Stomach smooth muscle (tissue), 2 donors: ENCODE results near the gene SPATA13.

Experiments used
- H3K27ac ChIP-seq: one replicate; pipeline ENCODE4 v1.7.0; 2013; ENCODE audit warnings: mild to moderate bottlenecking, low read length, inconsistent platforms
- H3K27me3 ChIP-seq, 2 donors: one replicate each; pipeline ENCODE4 v1.7.0; 2013; ENCODE audit warnings: low read length in 2 of 2; ENCODE audit not compliant: insufficient read depth in 2 of 2, control insufficient read depth in 1 of 2
- H3K36me3 ChIP-seq, 2 donors: one replicate each; pipeline ENCODE4 v1.7.0; 2013; ENCODE audit warnings: low read length in 2 of 2; ENCODE audit not compliant: control insufficient read depth in 2 of 2, insufficient read depth in 2 of 2
- H3K4me1 ChIP-seq: one replicate; pipeline ENCODE4 v1.7.0; 2013; ENCODE audit warnings: low read length; ENCODE audit not compliant: control insufficient read depth, insufficient read depth
- H3K4me3 ChIP-seq, 2 donors: one replicate each; pipeline ENCODE4 v1.7.0; 2013; ENCODE audit warnings: low read length in 2 of 2
- H3K9ac ChIP-seq, 2 donors: one replicate each; pipeline ENCODE4 v1.7.0; 2013; ENCODE audit warnings: low read length in 2 of 2, mild to moderate bottlenecking in 1 of 2
- H3K9me3 ChIP-seq, 2 donors: one replicate each; pipeline ENCODE4 v1.7.0; 2013; ENCODE audit warnings: low read length in 2 of 2; ENCODE audit not compliant: control insufficient read depth in 2 of 2
- donor health status: healthy.
- donor health status: Pancreatic carcinoma.

The SPATA13 gene

DNA sequence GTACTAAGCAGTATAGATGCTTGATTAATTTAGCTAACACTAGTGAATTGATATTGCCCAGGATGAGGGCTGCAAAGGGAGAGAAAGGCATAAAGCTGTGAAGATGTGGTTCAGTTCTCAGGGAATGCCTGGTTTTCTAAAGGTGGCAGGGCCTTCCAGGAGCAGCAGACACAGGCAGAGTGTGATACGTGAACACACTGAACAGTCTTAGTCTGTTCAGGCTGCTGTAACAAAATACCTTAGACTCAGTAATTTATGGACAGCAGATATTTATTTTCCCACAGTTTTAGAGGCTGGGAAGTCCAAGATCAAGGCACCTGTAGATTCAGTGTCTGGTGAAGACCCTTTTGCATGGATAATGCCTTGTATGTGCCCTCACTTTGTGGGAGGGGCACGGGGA lies 8.7 kb upstream of the SPATA13 start:
- H3K27me3 ChIP-seq = no peaks in the 10 kb centered on the region
- no peaks in the 10 kb centered on the region for H3K4me1 ChIP-seq
- no peak overlapping the region for H3K4me3 ChIP-seq
- no peak overlapping the region for H3K9ac ChIP-seq
- no peaks in the 10 kb centered on the region for H3K9me3 ChIP-seq
- no peaks in the 10 kb centered on the region for H3K36me3 ChIP-seq
- no peak overlapping the region for H3K27ac ChIP-seq

DNA sequence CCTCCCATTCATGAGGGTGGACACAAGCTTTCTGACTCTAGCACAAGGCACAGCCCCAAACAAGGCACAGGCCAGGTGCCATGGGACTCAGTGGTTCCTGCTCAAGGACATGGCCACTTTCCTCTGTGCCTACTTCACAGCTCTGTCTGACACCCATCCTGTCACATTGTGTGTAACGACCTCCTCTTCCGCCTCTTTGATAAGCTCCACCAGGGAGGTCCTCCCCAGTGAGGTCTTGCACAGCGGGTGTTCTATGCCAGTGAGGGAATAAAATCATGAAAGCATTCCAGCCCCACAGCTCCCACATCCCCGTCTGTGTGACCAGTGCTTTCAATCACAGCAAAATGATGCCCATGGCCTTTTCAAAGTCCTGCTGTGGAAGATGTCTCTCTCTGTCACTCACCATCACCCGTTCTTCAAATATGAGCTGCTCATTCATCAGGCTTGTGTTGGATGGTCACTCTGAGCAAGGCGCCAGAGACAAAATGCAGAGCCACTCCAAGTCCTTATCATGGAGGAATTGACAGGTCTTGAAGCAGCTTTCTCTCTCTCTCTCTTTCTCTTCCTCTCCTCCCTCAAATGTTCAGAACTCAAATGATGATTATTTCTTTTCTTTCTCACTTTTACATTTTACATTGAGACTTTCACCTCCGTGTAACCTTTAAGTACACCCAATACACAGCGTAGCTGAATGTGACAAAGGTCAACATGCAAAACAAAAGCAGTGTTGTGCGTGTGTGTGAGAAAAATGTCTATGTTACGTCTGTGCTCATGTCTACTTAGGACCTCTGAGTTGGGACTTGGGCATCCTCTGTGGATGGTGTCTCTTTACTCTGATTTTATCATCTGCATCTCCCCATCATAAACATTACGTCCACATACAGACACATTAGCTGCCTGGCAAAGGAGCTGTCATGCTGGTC lies 8.0 kb upstream of the SPATA13 start:
- H3K4me1 ChIP-seq = no peaks in the 10 kb centered on the region
- H3K9me3 ChIP-seq = no peaks in the 10 kb centered on the region
- H3K9ac ChIP-seq = no peak overlapping the region
- no peaks in the 10 kb centered on the region for H3K27me3 ChIP-seq
- no peak overlapping the region for H3K4me3 ChIP-seq
- no peaks in the 10 kb centered on the region for H3K36me3 ChIP-seq
- no peak overlapping the region for H3K27ac ChIP-seq

DNA sequence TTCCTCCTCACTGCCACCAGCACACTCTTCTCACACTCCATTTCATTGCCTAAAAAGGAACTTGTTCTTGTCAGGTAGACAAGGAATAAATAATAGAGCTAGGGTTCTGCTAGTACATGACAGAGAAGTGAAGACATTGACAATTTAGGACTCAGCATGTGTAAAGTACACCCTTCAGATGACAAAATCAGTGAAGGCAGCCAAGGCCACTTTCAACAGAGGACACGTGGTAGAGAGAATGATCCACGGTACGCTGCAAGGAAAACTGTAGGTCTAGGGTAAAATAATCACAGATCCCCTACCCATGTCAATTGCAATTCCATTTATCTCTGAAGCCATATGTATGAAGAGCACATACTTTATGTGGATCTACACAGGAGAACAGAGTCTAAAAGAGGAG lies 7.2 kb upstream of the SPATA13 start:
- Histone ChIP-seq H3K9ac (no peak overlapping the region), H3K9me3 (no peaks in the 10 kb centered on the region), H3K4me1 (no peaks in the 10 kb centered on the region), H3K27ac (no peak overlapping the region), H3K36me3 (no peaks in the 10 kb centered on the region), H3K4me3 (no peak overlapping the region), H3K27me3 (no peaks in the 10 kb centered on the region)

DNA sequence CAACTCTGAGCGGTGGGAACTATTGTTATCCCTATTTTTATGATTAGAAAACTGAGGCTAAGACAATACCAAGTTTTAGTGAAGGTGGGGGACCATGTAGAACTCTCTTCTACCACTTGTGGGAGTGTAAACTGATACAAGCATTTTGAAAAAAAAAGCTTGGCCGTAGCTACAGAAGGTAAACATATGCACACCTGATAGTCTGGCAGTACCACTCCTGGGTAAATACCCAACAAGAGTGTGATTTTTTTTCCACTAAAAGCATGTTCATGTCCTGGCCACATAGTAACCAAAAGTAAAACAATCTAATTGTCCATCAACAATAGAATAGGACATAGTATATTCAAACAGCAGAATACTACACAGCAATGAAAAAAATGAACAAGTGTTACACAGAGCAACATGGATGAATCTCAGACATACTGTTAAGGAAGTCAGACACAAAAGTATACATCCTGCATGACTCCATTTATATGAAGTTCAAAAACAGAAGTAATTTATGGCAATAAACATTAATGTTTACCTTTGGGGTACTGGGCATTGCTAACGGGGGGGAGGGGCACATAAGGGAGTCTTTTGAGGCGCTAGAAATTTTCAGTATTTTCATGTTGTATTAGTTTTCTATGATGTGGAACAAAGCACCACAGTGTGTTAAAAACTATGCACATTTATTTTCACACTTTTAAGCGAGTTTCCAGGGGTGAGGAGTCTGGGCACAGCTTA lies 6.4 kb upstream of the SPATA13 start:
- H3K36me3 ChIP-seq = no peaks in the 10 kb centered on the region
- H3K9ac ChIP-seq = no peak overlapping the region
- no peaks in the 10 kb centered on the region for H3K9me3 ChIP-seq
- no peaks in the 10 kb centered on the region for H3K4me1 ChIP-seq
- H3K4me3 ChIP-seq = no peak overlapping the region
- H3K27ac ChIP-seq = no peak overlapping the region
- no peaks in the 10 kb centered on the region for H3K27me3 ChIP-seq

DNA sequence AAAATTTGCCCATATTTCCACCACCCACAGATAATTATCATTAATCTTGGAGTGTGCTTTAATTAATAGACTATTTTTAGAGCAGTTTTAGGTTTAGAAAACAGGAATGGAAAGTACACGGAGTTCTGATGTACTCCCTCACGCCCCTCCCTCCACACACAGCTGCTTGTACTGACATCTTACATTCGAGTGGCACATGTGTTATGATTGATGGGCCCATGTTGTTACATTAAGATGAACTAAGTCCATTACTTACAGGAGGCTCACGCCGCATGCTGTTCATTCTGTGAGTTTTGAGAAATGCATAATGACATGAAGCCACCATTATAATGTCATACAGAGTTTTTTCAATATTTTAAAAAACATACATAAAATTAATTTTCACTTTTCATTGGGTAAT lies 1.2 kb upstream of the SPATA13 start:
- H3K27ac ChIP-seq = no peak overlapping the region
- no peaks in the 10 kb centered on the region for H3K36me3 ChIP-seq
- H3K4me1 ChIP-seq = peaks cover 13% of the 10 kb centered on the region
- H3K4me3 ChIP-seq = no peak overlapping the region
- no peaks in the 10 kb centered on the region for H3K9me3 ChIP-seq
- no peak overlapping the region for H3K9ac ChIP-seq
- H3K27me3 ChIP-seq = peaks cover 0 to 6% of the 10 kb centered on the region in 2 donors

DNA sequence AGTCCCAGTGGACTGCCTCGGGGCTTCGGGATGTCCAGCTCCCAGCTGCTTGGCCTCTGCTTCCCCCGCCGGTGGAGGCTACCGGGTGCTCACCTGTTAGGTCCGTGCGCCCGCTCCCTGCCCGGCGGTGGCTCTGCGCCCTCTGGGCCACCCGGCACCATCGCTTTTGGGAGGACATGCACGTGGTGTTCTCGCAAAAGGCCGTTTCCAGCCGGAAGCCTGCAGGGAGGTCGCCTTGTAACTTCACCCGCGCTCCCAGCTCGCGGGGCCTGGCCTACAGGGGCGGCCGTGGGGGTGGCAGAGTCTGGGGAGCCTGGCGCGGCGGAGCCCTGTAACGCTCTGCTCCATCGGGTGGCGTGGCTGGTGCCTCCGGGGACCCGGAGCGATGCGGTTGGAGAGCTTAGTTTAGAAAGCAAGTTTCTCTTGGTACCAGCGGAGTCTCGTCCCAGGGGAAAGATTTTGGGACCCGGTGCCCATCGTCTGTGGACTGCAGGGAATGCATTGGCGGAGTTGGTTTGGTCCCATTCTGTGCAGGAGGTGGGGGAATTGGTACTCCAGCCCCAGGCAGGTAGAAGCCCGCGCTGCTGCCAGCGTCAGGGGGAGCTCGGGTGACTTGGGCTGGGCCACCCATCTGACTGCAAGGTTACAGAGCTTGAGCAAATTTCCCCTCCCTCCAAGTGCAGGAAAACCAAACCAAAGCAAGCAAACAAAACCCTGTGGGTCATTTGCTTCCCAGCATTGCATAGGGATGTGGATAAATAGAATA lies 673 bp downstream of the SPATA13 start:
- peaks cover 0 to 6% of the 10 kb centered on the region in 2 donors for H3K36me3 ChIP-seq
- peaks cover 13% of the 10 kb centered on the region for H3K4me1 ChIP-seq
- H3K27me3 ChIP-seq = peaks cover 0 to 6% of the 10 kb centered on the region in 2 donors
- H3K4me3 ChIP-seq = peak overlapping the region; percentile 79 to 84
- peak overlapping the region; percentile 24 for H3K27ac ChIP-seq
- no peaks in the 10 kb centered on the region for H3K9me3 ChIP-seq
- peak overlapping the region; percentile 60 to 68 for H3K9ac ChIP-seq

DNA sequence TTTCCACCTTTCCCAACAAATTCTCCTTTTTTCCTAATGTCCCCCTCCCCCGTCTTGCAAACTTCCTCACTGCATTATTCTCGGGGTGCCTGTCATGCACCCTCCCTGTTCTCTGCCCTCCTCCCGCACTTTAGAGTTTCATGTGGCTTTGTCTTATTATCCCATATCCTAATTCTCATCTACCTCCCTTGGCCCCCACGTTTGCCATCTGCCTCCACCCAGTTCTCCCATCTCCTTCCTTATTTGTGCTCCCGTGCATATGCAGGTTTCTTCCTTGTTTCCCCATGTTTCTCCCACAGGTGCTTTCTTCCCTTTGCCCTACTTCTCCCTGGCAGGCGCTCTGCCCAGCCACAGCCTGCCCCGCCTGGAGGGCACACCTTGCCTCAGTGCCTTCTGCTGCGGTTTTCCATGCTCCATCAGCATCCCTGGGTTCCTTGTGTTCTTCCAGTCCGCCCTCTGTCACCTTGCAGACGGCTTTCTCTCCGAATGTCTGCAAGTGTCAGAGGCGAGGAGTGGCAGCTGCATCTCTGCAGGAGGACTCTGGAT lies 1.5 kb downstream of the SPATA13 start:
- Histone ChIP-seq H3K4me1 (peaks cover 13% of the 10 kb centered on the region), H3K27ac (no peak overlapping the region), H3K36me3 (peaks cover 0 to 6% of the 10 kb centered on the region in 2 donors), H3K4me3 (peak overlapping the region; percentile 79 to 84), H3K27me3 (peaks cover 0 to 6% of the 10 kb centered on the region in 2 donors), H3K9me3 (no peaks in the 10 kb centered on the region), H3K9ac (no peak overlapping the region)

DNA sequence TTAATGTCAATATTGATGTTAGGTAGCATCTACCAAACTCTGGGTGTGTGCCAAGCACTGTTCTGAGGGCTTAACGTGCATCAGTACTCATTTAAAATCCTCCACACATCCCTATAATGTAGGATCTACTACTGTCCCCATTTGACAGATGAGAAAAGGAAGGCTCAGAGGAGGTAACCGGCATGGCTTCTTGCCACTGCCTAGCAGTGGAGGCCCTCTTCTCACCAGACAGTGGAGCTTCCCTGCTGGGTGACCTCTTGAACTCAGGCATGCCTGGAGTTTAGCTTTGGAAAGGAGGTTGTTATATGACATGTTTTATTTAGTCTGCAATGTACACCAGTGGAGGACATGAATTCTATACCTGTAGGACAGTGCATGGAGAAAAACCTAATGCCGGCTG lies 2.1 kb downstream of the SPATA13 start:
- Histone ChIP-seq H3K9me3 (no peaks in the 10 kb centered on the region), H3K27ac (no peak overlapping the region), H3K4me3 (peak overlapping the region in 1 of 2 donors; percentile 84), H3K9ac (no peak overlapping the region), H3K27me3 (peaks cover 0 to 6% of the 10 kb centered on the region in 2 donors), H3K4me1 (peaks cover 17% of the 10 kb centered on the region), H3K36me3 (peaks cover 0 to 6% of the 10 kb centered on the region in 2 donors)

DNA sequence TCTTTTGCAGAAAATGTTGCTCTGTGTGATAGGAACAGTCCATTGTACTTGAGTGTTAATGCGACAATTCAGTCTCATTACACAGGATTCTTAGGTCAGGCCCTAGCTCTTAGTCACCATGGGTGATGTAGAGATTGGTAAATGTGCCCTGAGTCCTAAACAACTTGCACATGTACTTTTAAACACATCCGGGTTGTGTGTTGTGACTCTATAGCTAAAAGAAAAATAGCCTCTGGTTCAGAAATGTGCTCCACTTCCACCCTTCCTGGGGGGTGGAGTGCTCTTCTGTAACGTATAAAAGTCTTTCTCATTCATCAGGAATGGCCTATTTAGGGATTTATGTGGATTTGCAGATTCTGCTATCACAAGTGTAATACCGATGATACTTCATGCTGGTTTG lies 5.2 kb downstream of the SPATA13 start:
- Histone ChIP-seq H3K4me3 (no peak overlapping the region), H3K27me3 (peaks cover 0 to 6% of the 10 kb centered on the region in 2 donors), H3K36me3 (peaks cover 0 to 6% of the 10 kb centered on the region in 2 donors), H3K4me1 (peaks cover 19% of the 10 kb centered on the region), H3K9ac (no peak overlapping the region), H3K27ac (no peak overlapping the region), H3K9me3 (no peaks in the 10 kb centered on the region)

DNA sequence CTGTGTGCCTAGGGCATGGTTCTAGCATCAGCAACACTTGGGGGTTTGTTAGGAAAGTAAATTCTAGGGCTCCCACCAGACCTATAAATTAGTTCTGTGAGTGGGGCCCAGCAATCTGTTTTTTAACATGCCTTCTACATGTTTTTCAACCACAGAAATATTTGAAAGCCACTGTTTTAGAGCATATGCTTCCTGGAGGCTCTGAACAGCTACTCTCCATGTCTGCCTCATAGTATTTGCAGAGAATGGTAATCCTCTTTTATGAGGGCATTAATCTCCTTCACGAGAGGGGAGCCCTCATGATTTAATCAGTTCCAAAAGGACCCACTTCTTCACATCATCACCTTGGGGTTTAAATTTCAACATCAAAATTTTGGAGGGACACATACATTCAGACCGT lies 6.0 kb downstream of the SPATA13 start:
- Histone ChIP-seq H3K27me3 (no peaks in the 10 kb centered on the region), H3K9ac (no peak overlapping the region), H3K9me3 (no peaks in the 10 kb centered on the region), H3K4me3 (no peak overlapping the region), H3K27ac (no peak overlapping the region), H3K36me3 (peaks cover 0 to 6% of the 10 kb centered on the region in 2 donors), H3K4me1 (peaks cover 13% of the 10 kb centered on the region)
